ENCODE measurements around the gene KBTBD4. TPM values are rescaled to one million over a fixed set of nuclear protein-coding genes. Genes with fewer than 3 reads are reported as not detected.
"Not testable (repeated sequence)": the region's sequence is repeated elsewhere in the genome, so short reads cannot be mapped to it uniquely, and the experiment has no call there.

Gene KBTBD4
- total RNA-seq, 1 donor from 2014 or later: 15.4 TPM

GRCh38 chr11:47553406-47553743 lies 25.4 kb downstream of the KBTBD4 start:
- H3K27me3 Mint-ChIP-seq (ENCODE audit: low read depth): no peaks in the 10 kb centered on the region
- TF ChIP-seq, protein P1, sequence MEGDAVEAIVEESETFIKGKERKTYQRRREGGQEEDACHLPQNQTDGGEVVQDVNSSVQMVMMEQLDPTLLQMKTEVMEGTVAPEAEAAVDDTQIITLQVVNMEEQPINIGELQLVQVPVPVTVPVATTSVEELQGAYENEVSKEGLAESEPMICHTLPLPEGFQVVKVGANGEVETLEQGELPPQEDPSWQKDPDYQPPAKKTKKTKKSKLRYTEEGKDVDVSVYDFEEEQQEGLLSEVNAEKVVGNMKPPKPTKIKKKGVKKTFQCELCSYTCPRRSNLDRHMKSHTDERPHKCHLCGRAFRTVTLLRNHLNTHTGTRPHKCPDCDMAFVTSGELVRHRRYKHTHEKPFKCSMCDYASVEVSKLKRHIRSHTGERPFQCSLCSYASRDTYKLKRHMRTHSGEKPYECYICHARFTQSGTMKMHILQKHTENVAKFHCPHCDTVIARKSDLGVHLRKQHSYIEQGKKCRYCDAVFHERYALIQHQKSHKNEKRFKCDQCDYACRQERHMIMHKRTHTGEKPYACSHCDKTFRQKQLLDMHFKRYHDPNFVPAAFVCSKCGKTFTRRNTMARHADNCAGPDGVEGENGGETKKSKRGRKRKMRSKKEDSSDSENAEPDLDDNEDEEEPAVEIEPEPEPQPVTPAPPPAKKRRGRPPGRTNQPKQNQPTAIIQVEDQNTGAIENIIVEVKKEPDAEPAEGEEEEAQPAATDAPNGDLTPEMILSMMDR (conservative IDR thresholded peaks at IDR 0.05): no peak
- no peaks in the 10 kb centered on the region for H3K9me3 Mint-ChIP-seq
- peaks cover 4% of the 10 kb centered on the region for H3K36me3 Mint-ChIP-seq (ENCODE audit: low read depth)
- peak overlapping the region; percentile 99 for H3K27ac Mint-ChIP-seq (ENCODE audit: unreplicated experiment)
- peaks cover 36% of the 10 kb centered on the region for H3K4me1 Mint-ChIP-seq
- H3K4me3 Mint-ChIP-seq: peak overlapping the region; percentile 99
- no peak for DNase-seq (ENCODE audit: low read depth, low spot score)

- Mint-ChIP-seq H3K4me1 (peaks cover 39% of the 10 kb centered on the region), H3K4me3 (peak within 1 kb of the TSS; percentile 99), H3K9me3 (no peaks in the 10 kb centered on the region), H3K27me3 (ENCODE audit: low read depth) (no peaks in the 10 kb centered on the region), H3K27ac (ENCODE audit: unreplicated experiment) (peak within 1 kb of the TSS; percentile 99), H3K36me3 (ENCODE audit: low read depth) (peaks cover 6% of the 10 kb centered on the region)
- TF ChIP-seq, protein P1 (conservative IDR thresholded peaks at IDR 0.05): peak; percentile 93
- DNase-seq (ENCODE audit: low read depth, low spot score): peak; percentile 88
Observed at GRCh38 chr11:47552566-47553405, 26.0 kb downstream of the KBTBD4 start, which contains the start of gene CELF1. Gene CELF1, minus strand, starts transcription at chr11:47553132. Its CDS starts 53,609 bp downstream, at chr11:47499523.

- no peaks in the 10 kb centered on the region for H3K27me3 Mint-ChIP-seq (ENCODE audit: low read depth)
- H3K4me1 Mint-ChIP-seq: peaks cover 40% of the 10 kb centered on the region
- peak overlapping the region; percentile 99 for H3K27ac Mint-ChIP-seq (ENCODE audit: unreplicated experiment)
- TF ChIP-seq, protein P1 (conservative IDR thresholded peaks at IDR 0.05): no peak
- no peaks in the 10 kb centered on the region for H3K9me3 Mint-ChIP-seq
- peaks cover 6% of the 10 kb centered on the region for H3K36me3 Mint-ChIP-seq (ENCODE audit: low read depth)
- peak; percentile 20 for DNase-seq (ENCODE audit: low read depth, low spot score)
- H3K4me3 Mint-ChIP-seq: peak overlapping the region; percentile 99
Observed at GRCh38 chr11:47552056-47552565, 26.7 kb downstream of the KBTBD4 start.

DNA sequence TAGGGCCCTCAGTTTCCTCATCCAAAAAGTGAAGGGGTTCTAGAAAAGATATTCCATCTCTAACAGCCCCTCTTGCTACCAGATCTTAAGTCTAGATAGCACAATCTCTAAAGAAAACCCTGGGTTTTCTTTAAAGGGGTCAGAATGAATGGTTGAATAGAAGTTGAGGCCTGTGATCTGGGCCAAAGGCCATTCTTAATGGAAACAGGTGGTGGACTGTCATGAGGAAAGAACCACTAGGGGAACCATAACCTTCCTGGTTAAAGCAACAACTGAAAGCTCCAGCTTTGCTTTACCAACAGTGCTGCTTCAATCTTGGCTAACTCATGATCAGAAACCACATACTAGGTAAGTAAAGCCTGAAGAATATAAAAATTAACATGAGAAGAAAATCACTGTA lies 27.7 kb downstream of the KBTBD4 start:
- H3K27me3 Mint-ChIP-seq (ENCODE audit: low read depth): no peaks in the 10 kb centered on the region
- no peaks in the 10 kb centered on the region for H3K9me3 Mint-ChIP-seq
- DNase-seq (ENCODE audit: low read depth, low spot score): no peak
- TF ChIP-seq, protein P1 (conservative IDR thresholded peaks at IDR 0.05): peak; percentile 52
- peaks cover 42% of the 10 kb centered on the region for H3K4me1 Mint-ChIP-seq
- H3K4me3 Mint-ChIP-seq: peak overlapping the region; percentile 99
- no peak overlapping the region for H3K27ac Mint-ChIP-seq (ENCODE audit: unreplicated experiment)
- H3K36me3 Mint-ChIP-seq (ENCODE audit: low read depth): peaks cover 6% of the 10 kb centered on the region

- TF ChIP-seq, protein P1 (conservative IDR thresholded peaks at IDR 0.05): no peak
- Mint-ChIP-seq H3K4me1 (peaks cover 42% of the 10 kb centered on the region), H3K27ac (ENCODE audit: unreplicated experiment) (no peak overlapping the region), H3K4me3 (peak overlapping the region; percentile 99), H3K27me3 (ENCODE audit: low read depth) (no peaks in the 10 kb centered on the region), H3K9me3 (no peaks in the 10 kb centered on the region), H3K36me3 (ENCODE audit: low read depth) (peaks cover 6% of the 10 kb centered on the region)
- DNase-seq (ENCODE audit: low read depth, low spot score): no peak
Observed at GRCh38 chr11:47550288-47551047, 28.3 kb downstream of the KBTBD4 start.

DNA sequence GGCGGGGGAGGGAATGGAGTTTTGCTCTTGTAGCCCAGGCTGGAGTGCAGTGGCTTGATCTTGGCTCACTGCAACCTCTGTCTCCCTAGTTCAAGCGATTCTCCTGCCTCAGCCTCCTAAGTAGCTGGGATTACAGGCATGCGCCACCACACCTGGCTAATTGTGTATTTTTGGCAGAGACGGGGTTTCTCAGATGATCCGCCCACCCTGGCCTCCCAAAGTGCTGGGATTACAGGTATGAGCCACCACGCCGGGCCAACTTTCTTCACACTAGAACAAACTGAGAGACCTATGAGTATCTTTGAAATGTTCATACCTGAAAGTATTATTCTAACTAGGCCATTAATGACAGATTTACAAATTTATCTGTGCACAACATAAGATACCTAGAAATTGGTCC lies 32.5 kb downstream of the KBTBD4 start:
- H3K27me3 Mint-ChIP-seq (ENCODE audit: low read depth); H3K9me3 Mint-ChIP-seq; DNase-seq (ENCODE audit: low read depth, low spot score); H3K36me3 Mint-ChIP-seq (ENCODE audit: low read depth); H3K27ac Mint-ChIP-seq (ENCODE audit: unreplicated experiment): not testable (repeated sequence)
- peak overlapping the region; percentile 19 for H3K4me3 Mint-ChIP-seq
- H3K4me1 Mint-ChIP-seq: peaks cover 30% of the 10 kb centered on the region
